HG02763 (cell line): ENCODE measurements around the gene NTM.

Experiments
- ATAC-seq: cut with Tn5 transposase; IDR thresholded peaks from one replicate; pipeline ENCODE4 v1.9.1; 2021; ENCODE audit warnings: mild to moderate bottlenecking, moderate library complexity; ENCODE audit not compliant: unreplicated experiment

Gene NTM

GRCh38 chr11:131632971-131633370 lies 262.6 kb downstream of the NTM start:
- ATAC-seq, result no peak

GRCh38 chr11:131633921-131634715 lies 263.7 kb downstream of the NTM start:
- no peak for ATAC-seq

GRCh38 chr11:131637469-131638175 lies 267.2 kb downstream of the NTM start:
- no peak for ATAC-seq

GRCh38 chr11:131638889-131639288 lies 268.5 kb downstream of the NTM start:
- no peak for ATAC-seq

GRCh38 chr11:131640320-131640719 lies 269.9 kb downstream of the NTM start:
- no peak for ATAC-seq

- no peak for ATAC-seq
These were observed 272.5 kb downstream of the NTM start for GRCh38 chr11:131642756-131643531.

- no peak for ATAC-seq
These were observed 273.9 kb downstream of the NTM start for GRCh38 chr11:131644204-131644795.

GRCh38 chr11:131645237-131645636 lies 274.8 kb downstream of the NTM start:
- no peak for ATAC-seq

- no peak for ATAC-seq
These were observed 279.4 kb downstream of the NTM start for GRCh38 chr11:131649856-131650255.

GRCh38 chr11:131652231-131652630 lies 281.8 kb downstream of the NTM start:
- ATAC-seq, result no peak

- ATAC-seq, result no peak
These were observed 282.8 kb downstream of the NTM start for GRCh38 chr11:131653260-131653659.

- no peak for ATAC-seq
These were observed 284.4 kb downstream of the NTM start for GRCh38 chr11:131654849-131655248.

GRCh38 chr11:131656179-131656838 lies 285.9 kb downstream of the NTM start:
- no peak for ATAC-seq

- ATAC-seq, result no peak
These were observed 286.4 kb downstream of the NTM start for GRCh38 chr11:131656839-131657211.

GRCh38 chr11:131658414-131658813 lies 288.0 kb downstream of the NTM start:
- no peak for ATAC-seq

GRCh38 chr11:131658952-131659351 lies 288.5 kb downstream of the NTM start:
- ATAC-seq, result no peak

- no peak for ATAC-seq
These were observed 289.5 kb downstream of the NTM start for GRCh38 chr11:131659931-131660330.

GRCh38 chr11:131661132-131661531 lies 290.7 kb downstream of the NTM start:
- no peak for ATAC-seq

- no peak for ATAC-seq
These were observed 292.0 kb downstream of the NTM start for GRCh38 chr11:131662317-131662972.

GRCh38 chr11:131662993-131663392 lies 292.6 kb downstream of the NTM start:
- no peak for ATAC-seq
